Left renal cortex interstitium (tissue), 4 donors: ENCODE results near the gene SIT1. TPM values are rescaled to one million over a fixed set of nuclear protein-coding genes. Genes with fewer than 3 reads are reported as not detected.

Source experiments
- DNase-seq, 4 donors: peaks; one replicate each; pipeline ENCODE4 v3.0.0-alpha.2; 2013; ENCODE audit warnings: low read depth in 4 of 4, low spot score in 2 of 4, missing footprints in 1 of 4
- polyA plus RNA-seq, 4 donors: library from polyadenylated mRNA; unstranded; fragments of 120-200 nt; gene quantifications; one replicate each; pipeline ENCODE4 v1.2.1, GENCODE V29; 2013; ENCODE audit not compliant: insufficient read length in 4 of 4

The SIT1 gene, protein sequence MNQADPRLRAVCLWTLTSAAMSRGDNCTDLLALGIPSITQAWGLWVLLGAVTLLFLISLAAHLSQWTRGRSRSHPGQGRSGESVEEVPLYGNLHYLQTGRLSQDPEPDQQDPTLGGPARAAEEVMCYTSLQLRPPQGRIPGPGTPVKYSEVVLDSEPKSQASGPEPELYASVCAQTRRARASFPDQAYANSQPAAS
- polyA plus RNA-seq: under 1 TPM; 0.14 to 0.30 (median 0.18) TPM

DNA sequence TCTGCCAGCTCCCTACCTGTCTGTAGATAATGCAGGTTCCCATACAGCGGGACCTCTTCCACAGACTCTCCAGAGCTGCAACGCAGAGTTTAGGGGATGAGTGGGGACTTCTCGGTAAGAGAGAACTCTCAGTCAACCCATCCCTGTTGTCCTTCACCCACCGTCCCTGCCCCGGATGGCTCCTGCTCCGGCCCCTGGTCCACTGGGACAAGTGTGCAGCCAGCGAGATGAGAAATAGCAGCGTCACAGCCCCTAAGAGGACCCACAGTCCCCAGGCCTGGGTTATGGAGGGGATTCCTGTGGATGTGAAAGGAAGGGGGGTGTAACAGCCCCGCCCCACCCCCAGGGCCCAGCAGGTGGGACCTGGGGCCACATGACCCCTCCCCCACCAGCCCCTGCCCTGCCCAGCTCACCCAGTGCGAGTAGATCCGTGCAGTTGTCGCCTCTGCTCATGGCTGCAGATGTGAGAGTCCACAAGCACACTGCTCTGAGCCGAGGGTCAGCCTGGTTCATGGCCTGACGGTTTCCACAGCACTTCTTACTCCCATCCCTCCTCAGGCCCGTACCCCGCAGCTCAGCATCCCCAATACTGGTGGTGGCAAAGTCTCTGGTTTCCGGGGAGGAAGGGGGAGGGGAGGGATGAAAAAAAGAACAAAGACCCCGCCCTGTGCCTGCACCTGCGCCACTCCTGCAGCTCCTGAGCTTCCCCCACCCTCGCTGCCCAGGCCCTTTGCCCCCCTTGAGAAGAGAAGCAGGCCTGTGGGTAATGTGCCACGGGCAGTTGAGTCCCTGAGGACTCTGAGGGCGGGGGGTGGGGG is at the start of gene SIT1:
SIT1 (minus strand) TSS at position 591 of the 818 bp plus-strand sequence; CDS start at position 513, 78 bp downstream.
- no peak for DNase-seq

DNA sequence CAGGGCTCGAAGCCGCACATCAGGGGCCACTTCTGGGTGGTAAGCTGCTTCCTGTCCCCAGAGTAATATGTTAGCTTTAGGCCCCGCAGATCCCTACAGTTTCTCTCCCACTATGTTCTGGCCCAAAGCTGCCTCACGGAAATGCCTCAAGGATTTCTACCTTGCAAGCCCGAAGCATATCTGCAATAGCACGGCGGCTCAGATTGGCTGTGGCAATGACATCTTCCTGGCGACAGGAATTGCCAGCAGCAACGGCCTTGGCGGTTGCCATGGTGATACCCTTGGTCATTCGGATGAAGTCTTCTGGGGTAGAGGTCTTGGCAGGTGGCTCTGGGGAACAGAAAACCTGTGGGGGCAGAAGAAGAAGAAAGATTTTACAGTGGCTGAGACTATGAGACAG is 49.3 kb upstream of the SIT1 start:
- no peak for DNase-seq

DNA sequence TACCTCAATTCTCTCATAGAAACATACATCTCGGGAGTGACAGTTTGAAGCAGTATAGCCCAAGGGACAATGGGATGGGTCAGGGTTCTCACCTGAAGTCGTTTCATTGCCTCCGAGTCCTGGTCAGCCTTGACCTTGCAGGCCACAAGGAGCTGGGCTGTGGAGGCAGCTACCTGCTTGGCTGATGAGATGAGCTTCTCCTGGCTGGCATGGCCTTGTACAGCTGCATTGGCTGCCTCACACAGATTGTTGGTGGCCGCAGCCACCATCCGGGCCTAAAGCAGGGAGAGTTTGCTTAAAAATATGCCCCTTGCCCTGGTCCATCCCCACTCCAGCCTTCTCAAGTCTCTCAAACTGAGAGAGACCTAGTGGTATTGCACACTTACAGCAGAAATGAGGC is 47.5 kb upstream of the SIT1 start:
- no peak for DNase-seq

DNA sequence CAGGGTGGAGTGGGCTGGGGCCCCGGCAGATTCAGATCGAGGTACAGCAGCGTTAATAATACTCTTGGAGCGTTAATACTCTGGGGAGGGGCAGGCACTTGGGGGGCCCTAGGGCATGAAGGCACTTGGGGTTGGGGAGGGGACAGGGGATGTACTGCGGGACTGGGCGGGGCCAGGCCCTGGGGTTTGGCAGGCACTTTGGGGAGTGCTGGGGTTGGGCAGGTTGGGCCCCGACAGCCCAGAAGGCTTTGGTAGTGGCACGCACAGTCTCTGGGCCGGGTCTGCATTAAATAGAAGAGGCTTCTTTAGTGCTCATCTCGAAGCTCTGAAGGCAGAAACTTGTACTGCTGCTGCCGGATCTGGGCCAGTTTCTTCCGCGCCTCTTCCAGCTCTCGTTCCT is 46.8 kb upstream of the SIT1 start:
- DNase-seq: no peak

DNA sequence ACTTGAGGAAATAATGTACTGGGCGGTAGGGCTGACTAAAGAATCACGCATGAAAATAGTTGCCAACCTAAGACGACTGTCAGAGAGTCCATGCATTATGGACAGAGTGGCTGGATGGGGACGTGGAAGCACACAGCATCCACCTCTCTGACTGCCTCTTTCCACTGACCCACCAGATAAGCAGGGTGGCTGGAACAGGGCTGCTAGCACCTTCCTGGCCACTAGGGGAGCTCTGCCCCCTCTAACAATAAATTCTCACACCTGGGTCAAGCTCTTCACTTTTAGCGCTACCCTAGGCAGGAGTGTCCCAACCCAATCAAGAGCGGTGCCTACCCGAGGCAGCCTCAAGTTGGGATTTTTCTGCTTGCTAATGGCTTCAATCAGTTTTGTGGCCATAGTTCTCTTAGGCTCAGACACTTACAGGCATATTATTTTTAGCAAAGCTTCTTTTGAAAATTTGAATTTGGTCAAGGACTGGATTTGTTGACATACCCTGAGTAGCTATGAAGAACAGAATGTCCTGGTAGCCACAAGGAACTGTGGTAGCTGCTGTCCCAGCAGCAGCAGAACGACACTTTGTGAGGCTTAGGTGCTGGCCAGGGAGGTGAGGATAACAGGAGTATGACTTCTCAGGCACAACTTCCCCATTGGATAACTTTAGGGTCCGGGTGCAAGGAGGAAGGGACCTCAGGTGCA is 45.9 kb upstream of the SIT1 start:
- no peak for DNase-seq

DNA sequence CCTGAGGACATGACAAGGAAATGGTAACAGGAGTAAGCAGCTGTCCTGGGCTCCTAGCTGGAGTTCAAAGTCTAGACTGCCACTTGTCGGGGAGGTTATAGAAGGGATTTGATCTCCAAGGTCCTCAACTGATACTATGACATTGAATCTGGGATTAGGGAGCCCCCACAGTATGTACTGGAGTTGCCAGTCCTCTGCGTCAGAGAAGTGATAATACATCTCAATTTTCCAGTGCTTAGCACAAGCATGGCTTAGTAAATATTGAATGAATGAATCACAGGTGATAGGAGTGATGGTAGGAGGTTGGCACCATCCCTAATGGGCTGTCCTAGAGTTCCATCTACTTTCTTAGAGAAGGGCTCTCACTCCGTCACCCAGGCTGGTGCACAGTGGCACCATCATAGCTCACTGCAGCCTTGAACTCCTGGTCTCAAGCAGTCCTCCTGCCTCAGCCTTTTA is 45.2 kb upstream of the SIT1 start:
- no peak for DNase-seq

DNA sequence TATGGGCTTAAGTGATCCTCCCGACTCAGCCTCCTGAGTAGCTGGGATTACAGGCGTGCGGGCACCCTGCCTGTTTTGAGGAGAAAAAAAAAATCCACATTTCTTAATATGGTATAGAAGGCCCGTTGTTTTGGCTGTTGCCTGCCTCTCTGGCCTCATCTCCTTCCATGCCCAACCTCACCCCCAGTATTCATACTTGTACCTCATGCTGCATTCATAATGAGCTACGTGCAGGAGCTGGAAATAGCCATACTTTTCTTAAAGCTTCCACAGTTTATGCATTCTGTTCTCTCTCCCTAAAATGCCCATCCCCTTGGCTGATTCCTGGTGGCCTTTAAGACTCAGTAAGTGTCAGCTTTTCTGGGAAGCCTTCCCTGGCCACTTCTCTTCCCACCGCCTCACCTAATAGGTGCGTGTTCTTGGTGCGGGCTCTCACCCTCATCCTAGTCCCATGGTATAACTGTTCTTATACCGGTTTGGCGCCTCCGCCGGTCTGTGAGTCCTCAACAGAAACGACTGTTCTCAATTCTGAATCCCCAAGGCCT is 41.1 kb upstream of the SIT1 start:
- no peak for DNase-seq

DNA sequence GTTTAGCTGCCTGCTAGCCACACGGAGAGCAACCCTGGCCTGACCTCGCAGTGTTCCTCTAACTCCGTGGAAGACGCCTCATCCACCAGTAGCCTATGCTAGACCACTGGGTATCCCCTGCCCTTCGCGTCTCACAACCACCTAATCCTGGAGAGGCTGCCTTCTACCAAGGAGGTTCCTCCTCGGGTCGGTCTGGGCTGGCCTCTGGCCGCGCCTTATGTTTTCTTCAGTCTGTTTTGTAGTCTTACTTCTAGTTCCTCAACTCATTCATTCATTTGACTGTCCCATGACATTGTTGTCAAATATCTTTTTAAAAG is 40.6 kb upstream of the SIT1 start:
- DNase-seq: no peak

DNA sequence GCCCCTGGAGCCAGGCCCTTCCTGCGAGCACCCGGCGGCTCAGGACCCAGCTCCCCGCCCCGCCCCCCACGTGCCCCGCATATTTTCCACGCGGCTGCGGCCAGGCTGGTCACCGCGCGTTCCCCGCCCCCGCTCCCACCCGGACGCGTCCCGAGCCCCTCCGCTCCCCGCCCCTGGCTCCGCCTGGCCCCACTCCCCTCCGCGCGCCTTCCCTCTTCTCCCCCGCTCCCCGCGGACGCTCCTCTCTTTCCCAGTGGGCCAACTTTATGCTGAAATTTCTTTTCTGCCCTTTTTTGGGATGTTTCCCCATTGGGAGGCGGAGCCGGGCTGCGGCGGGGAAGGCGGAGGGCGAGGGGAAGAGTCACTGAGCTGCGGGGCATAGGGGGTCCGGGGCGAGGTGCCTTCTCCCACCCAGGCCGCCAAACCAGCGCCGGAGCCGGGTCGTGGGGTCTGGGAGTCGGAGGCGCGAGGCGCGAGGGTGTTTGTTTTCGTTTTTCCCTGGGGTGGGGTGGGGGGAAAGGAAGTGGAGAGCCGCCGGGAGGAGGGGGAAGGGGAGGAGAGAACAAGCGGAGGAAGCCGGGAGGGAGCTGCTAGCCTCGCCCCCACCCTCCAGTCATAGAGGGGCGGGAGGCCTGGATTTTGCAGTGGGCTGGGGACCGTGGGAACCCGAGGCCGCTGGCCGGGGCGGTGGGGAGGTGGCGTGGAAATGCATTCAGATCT is 40.0 kb upstream of the SIT1 start:
- DNase-seq: peak in 1 of 4 donors; percentile 64

DNA sequence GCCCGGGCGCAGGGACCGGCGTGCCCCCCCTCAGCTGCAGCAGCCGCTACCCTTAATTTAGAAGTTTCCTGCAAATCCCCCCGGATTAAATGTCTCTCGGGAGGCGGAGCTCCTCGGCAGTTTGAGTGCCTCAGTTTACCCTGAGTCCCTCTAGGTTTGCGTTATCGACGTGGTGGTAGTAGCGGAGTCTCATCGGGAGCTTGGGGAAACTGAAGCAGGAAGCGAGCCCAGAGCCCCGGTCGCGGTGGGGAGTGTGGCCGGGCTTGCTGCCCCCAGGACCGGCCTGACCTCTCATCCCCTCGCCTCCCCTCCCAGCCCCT is 39.5 kb upstream of the SIT1 start:
- no peak for DNase-seq

DNA sequence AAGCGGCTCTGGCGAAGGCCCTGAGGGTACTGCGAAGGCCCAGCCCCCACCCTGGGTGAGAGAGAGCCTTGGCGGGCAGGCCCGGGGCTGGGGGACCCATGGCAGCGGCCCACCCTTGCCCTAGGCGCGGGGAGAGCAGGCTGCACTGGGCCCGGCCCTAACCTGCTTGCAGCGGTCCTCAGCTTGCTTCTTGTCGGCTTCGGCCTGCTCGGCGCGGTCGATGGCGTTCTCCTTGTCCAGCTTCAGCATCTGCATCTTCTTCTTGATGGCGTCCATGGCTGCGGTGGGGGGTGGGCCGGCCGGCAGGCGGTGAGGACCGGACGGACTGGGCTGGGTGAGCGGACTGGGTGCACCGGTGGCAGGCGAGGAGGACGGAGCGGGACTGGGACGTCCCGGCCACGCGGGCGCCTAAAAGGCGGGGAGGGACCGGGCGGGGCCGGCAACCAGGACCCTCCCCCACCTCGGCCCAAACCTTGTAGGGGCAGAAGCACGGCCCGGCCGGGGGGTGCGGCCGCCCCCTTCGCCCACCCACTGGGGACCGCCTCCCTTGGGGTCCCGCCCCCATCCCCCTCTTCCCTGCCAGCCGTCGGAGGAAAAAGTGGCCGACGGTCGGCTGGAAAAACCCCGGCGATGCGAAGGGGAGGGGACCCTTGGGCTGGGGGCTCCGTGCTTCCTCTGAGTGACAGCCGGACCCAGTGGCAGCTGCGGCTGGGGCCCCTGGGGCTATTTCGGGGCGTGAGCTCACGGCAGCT is 39.0 kb upstream of the SIT1 start, which contains the start of gene TPM2:
TPM2 (minus strand) TSS at position 384 of the 752 bp plus-strand sequence; CDS start at position 276, 108 bp downstream.
- peak in 1 of 4 donors; percentile 49 for DNase-seq

DNA sequence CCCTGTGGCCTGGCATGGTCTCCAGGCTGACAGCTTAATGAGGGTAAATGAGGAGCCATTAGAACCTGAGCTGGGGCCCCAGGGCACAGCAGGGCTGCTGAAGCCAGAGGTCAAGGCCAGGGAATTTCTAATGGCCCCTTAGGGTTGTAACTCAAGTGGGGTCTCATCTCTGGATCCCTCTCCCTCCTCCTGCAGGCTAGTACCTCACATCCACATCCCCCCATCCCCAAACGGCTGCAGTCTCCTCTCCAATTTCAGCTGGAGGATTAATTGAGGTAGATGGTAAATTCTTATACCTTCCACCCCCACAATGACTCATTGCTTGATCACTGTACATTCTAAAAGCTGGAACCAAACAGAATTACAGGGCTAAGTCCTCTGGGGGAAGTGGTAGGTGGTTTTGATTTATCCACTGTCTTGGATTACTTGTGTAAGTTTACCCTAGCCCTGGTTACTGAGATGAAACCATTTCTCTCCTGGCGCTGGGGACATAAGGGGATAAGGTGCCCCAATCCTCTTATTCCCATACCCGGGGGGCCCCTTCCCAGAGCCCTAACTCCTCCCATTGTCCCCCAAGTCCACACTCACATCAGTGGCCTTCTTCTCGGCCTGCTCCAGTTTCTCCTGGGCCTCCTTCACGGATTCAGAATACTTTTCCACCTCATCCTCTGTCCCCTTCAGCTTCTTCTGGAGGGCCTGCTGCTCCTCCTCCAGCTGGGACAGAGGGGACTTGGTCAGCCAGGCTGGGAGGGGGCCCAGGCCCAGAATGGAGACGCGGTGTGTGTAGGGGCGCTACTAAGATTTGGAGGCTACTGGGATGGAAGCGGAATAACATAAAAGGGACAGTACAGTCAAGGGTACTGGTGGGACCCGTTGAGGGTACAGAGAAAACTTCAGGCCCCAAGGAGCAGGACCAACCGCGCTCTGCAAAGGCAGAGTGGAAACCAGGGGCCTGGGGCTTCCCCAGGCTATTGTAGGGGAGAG is 38.1 kb upstream of the SIT1 start:
- no peak for DNase-seq

DNA sequence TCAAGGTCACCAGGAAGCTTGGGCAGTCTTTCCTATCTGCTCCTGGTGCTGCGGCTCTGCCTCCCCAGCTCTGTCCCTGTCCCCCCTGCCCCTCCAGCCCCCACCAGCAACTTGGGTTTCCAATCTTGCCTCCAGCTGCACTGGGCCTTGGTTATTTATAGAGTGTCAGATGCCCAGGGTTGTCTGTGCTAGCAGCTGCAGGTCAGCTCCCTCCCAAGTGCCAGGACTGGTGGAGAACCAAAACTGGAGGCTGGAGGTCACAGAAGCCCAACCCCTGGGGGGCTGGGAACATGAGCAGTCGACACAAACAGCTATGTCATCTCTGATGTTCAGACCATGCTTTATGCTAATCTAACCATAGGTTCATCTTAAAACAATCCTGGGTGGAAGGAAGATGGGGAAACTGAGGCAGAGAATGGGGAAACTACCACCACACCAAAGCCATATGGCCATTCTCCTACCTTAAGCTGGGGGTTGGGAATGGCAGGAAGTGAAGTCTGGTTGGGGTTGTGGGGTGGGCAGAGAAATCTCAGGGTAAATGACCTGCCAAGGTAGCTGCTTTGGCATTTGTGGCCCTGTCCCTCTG is 37.3 kb upstream of the SIT1 start:
- no peak for DNase-seq

DNA sequence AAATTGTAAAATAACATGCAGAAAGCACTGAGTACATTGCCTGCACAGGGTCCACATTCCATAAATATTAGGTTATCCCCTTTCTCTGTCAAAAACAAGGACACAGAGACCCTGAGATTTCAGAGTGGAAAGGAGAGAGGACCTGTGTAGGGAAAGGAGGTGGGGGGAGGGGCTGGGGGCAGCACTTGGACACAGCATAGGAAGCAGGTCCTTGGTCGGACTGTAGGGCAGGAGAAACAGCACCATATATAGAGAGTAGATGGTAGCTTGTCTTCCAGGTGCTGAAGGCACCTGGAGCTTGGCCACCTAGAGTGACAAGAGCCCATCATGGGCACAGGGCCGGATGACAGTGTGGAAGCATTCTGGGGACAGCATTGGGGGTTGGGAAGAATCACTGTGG is 36.6 kb upstream of the SIT1 start:
- DNase-seq: no peak

DNA sequence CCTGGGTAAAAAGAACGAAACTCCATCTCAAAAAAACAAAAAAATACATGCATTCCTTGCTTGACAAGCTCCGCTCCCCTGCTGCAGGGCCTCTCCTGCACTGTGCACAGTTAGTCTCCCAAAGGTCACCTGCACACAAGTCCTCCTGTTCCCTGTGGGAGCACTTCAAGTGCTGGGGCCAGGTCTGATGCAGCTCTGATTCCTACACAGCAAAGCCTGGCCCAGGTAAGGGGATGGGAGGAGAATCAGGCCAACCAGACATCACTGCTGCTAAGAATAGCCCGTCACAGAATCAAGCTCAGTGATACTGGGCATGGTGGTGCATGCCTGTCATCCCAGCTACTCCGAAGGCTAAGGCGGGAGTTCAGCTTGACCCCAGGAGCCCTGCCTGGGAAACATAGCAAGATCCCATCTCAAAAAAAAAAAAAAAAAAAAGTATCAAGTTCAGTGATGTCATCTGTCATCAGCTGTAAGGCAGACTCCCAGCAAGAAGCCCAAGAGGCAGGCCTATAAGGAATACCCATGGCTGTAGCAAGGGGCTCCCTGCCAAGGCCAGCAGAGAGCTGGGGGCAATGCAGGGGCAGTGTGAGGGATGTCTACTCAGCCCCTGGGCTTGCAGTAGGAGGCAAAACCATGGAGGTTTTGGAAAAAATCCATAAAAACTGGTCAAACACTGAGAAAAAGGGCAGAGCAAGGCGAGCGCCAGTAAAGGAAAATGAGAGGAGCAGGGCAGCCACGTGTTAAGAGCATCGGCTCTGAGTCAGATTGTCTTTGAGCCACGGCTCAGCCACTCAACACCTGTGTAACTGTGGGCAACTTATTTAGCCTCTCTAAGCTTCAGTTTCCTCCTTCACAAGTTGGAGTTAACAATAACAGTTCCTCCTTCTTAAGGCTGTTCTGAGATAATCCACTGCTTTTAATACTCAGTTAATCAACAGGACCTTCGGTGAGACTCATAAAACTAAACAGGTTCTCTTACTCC is 35.8 kb upstream of the SIT1 start:
- no peak for DNase-seq

DNA sequence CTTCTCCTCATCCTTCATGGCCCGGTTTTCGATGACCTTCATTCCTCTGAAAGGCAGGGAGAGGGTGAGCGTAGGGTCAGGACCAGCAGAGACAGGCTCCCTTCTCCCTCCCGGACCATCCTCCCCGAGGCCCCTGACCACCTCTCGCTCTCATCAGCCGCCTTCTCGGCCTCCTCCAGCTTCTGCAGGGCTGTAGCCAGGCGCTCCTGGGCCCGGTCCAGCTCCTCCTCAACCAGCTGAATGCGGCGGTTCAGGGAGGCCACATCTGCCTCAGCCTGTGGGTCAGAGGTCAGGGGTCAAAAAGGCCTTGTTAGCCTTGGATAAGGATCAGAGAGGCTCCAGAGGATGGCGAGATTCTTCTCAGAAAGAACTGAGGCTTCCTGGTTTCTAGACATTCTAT is 34.8 kb upstream of the SIT1 start:
- DNase-seq: no peak

DNA sequence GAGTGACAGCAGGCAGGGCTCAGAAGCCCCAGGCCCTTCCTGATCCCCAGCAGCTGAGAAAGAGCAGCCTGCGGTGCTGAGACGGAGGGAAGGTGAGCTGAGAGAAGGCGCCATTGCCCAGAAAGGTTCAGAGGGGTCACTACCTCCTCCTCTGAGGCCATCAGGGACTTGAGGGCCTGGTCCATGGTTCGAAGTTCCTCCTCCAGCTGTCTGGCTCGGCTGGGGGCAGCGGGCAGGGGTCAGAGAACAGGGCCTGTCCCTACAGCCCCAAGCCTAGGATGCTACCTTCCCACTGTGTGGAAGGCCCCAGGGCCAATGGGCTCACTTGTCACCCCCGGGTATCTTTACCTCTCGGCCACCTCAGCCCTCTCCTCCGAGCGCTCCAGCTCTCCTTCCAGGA is 34.2 kb upstream of the SIT1 start:
- no peak for DNase-seq
